Astrocyte (in vitro differentiated cells and primary cell): ENCODE measurements around the gene PLPPR1.

ENCODE experiments used
- CTCF ChIP-seq: IDR thresholded peaks from 2 replicates; pipeline ENCODE4 v1.5.1; 2011; ENCODE audit warnings: low read depth, mild to moderate bottlenecking, inconsistent platforms, low read length, moderate library complexity; ENCODE audit not compliant: insufficient read depth
- EZH2 ChIP-seq: IDR thresholded peaks from 2 replicates; pipeline ENCODE4 v1.6.1; 2012; ENCODE audit warnings: mild to moderate bottlenecking, low read length, inconsistent platforms; ENCODE audit not compliant: insufficient read depth

- no peak for TF ChIP-seq EZH2
- no peak for TF ChIP-seq CTCF
Observed at GRCh38 chr9:101269591-101270283, 241.2 kb downstream of the PLPPR1 start.
